Osteoblast (primary cell): ENCODE data around the gene RPS6KA3. TPM values are rescaled to one million over a fixed set of nuclear protein-coding genes. Genes with fewer than 3 reads are reported as not detected.

Experiments
- DNase-seq: peaks from one replicate; pipeline ENCODE4 v3.0.0; 2011; ENCODE audit warnings: low spot score, mixed read lengths; ENCODE audit not compliant: insufficient read length; ENCODE audit errors: missing footprints
- H2AFZ ChIP-seq: 2 replicates; pipeline ENCODE4 v1.6.0; 2011; ENCODE audit warnings: mild to moderate bottlenecking, low read length
- H3K27ac ChIP-seq: 2 replicates; pipeline ENCODE4 v1.5.1; 2011; ENCODE audit warnings: mild to moderate bottlenecking, low read depth, low read length, moderate library complexity
- H3K27me3 ChIP-seq: 2 replicates; pipeline ENCODE4 v1.6.0; 2012; ENCODE audit warnings: mild to moderate bottlenecking, control low read depth, inconsistent platforms, low read length, moderate library complexity; ENCODE audit not compliant: insufficient read depth
- H3K36me3 ChIP-seq: 2 replicates; pipeline ENCODE4 v1.5.1; 2011; ENCODE audit warnings: mild to moderate bottlenecking, low read length, control low read depth, moderate library complexity; ENCODE audit not compliant: insufficient read depth
- H3K4me1 ChIP-seq: 2 replicates; pipeline ENCODE4 v1.5.1; 2011; ENCODE audit warnings: mild to moderate bottlenecking, low read length, control low read depth, moderate library complexity; ENCODE audit not compliant: insufficient read depth
- H3K4me2 ChIP-seq: 2 replicates; pipeline ENCODE4 v1.6.0; 2011; ENCODE audit warnings: mild to moderate bottlenecking, low read length; ENCODE audit not compliant: insufficient read depth
- H3K4me3 ChIP-seq: fragments of 200-600 bp; sonication (generic); 3 replicates; pipeline ENCODE4 v1.5.1; 2012; ENCODE audit warnings: mild to moderate bottlenecking, low read length, inconsistent platforms; ENCODE audit not compliant: insufficient read depth
- H3K79me2 ChIP-seq: 2 replicates; pipeline ENCODE4 v1.6.0; 2012; ENCODE audit warnings: mild to moderate bottlenecking, low read length, control low read depth, inconsistent platforms; ENCODE audit not compliant: insufficient read depth
- H3K9me3 ChIP-seq: 2 replicates; pipeline ENCODE4 v1.5.1; 2011; ENCODE audit warnings: low read depth, low read length, control low read depth
- H4K20me1 ChIP-seq: 2 replicates; pipeline ENCODE4 v1.6.0; 2012; ENCODE audit warnings: mild to moderate bottlenecking, low read length, control low read depth; ENCODE audit not compliant: insufficient read depth
- CTCF ChIP-seq: IDR thresholded peaks from 2 replicates; pipeline ENCODE4 v1.5.1; 2011; ENCODE audit warnings: mild to moderate bottlenecking, low read depth, low read length, moderate library complexity; ENCODE audit errors: extremely low read depth
- total RNA-seq: library from RNA; depleted of rRNA; stranded (reverse); fragments of >200 nt; gene quantifications from 2 replicates; pipeline ENCODE4 v1.2.3, GENCODE V29; 2012

Gene RPS6KA3
- total RNA-seq, 1 donor: 54.6 TPM

- Histone ChIP-seq H3K36me3 (no peaks in the 10 kb centered on the region), H3K27ac (no peak overlapping the region), H3K79me2 (no peaks in the 10 kb centered on the region), H3K27me3 (no peaks in the 10 kb centered on the region), H3K4me3 (no peak overlapping the region), H4K20me1 (no peaks in the 10 kb centered on the region), H3K4me1 (no peaks in the 10 kb centered on the region), H3K4me2 (no peak overlapping the region), H3K9me3 (no peaks in the 10 kb centered on the region), H2AFZ (no peak overlapping the region)
- TF ChIP-seq CTCF: no peak
- no peak for DNase-seq
Measured at GRCh38 chrX:20284444-20284843, 17.7 kb upstream of the RPS6KA3 start.

DNA sequence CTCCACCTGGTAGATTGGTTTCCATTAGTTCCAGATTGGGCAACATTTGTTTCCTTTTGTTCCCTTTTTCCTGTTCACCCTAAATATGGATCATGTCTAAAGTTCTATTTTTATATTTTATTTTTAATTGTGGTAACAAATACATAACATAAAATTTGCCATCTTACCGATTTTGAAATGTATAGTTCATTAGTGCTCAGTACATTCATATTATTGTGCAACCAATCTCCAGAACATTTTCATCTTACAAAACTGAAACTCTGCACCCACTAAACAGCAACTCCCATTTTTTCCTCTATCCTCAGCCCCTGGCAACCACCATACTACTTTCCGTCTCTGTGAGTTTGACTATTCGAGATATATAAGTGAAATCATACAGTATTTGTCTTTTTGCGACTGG is 14.2 kb upstream of the RPS6KA3 start:
- TF ChIP-seq CTCF: no peak
- Histone ChIP-seq H3K27ac (no peak overlapping the region), H3K4me2 (no peak overlapping the region), H4K20me1 (no peaks in the 10 kb centered on the region), H3K27me3 (no peaks in the 10 kb centered on the region), H3K4me3 (no peak overlapping the region), H3K79me2 (no peaks in the 10 kb centered on the region), H2AFZ (no peak overlapping the region), H3K36me3 (no peaks in the 10 kb centered on the region), H3K4me1 (no peaks in the 10 kb centered on the region), H3K9me3 (no peaks in the 10 kb centered on the region)
- DNase-seq: no peak

DNA sequence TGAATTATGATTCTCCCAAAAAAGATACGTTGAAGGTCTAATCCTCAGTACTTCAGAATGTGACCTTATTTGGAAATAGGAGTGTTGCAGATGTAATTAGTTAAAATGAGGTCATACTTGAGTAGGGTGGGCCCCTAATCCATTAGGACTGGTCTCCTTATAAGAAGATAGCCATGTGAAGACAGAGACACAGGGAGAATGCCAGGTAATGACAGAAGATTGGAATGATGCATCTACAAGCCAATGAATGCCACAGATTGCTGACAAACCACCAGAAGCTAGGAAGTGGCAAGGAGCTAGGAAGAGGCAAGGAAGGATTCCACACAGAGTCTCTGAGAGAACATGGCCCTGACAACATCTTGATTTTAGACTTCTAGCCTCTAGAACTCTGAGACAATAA is 7.4 kb upstream of the RPS6KA3 start:
- H3K27ac ChIP-seq: no peak overlapping the region
- no peak overlapping the region for H3K4me3 ChIP-seq
- no peaks in the 10 kb centered on the region for H3K36me3 ChIP-seq
- peaks cover 4% of the 10 kb centered on the region for H3K4me1 ChIP-seq
- no peak overlapping the region for H3K4me2 ChIP-seq
- no peaks in the 10 kb centered on the region for H3K79me2 ChIP-seq
- no peak overlapping the region for H2AFZ ChIP-seq
- H3K9me3 ChIP-seq: no peaks in the 10 kb centered on the region
- no peaks in the 10 kb centered on the region for H3K27me3 ChIP-seq
- DNase-seq: no peak
- no peaks in the 10 kb centered on the region for H4K20me1 ChIP-seq
- TF ChIP-seq CTCF: no peak

GRCh38 chrX:20271730-20272129 is 5.0 kb upstream of the RPS6KA3 start:
- TF ChIP-seq CTCF: no peak
- Histone ChIP-seq H3K79me2 (no peaks in the 10 kb centered on the region), H3K4me1 (peaks cover 4% of the 10 kb centered on the region), H3K4me2 (no peak overlapping the region), H3K27ac (no peak overlapping the region), H2AFZ (no peak overlapping the region), H4K20me1 (no peaks in the 10 kb centered on the region), H3K9me3 (no peaks in the 10 kb centered on the region), H3K36me3 (no peaks in the 10 kb centered on the region), H3K27me3 (no peaks in the 10 kb centered on the region), H3K4me3 (no peak overlapping the region)
- DNase-seq: no peak
